ENCODE measurements around the gene CMIP.

CMIP gene

GRCh38 chr16:81610936-81611335 is 166.3 kb downstream of the CMIP start:
- DNase-seq = no peak

- DNase-seq = no peak
Observed at GRCh38 chr16:81611721-81612120, 167.1 kb downstream of the CMIP start.

- no peak for DNase-seq
Observed at GRCh38 chr16:81612351-81613163, 167.9 kb downstream of the CMIP start.

- no peak for DNase-seq
Observed at GRCh38 chr16:81614171-81614570, 169.6 kb downstream of the CMIP start.

- DNase-seq = no peak
Observed at GRCh38 chr16:81614654-81615359, 170.2 kb downstream of the CMIP start.

- DNase-seq = no peak
Observed at GRCh38 chr16:81615411-81615810, 170.8 kb downstream of the CMIP start.

GRCh38 chr16:81615833-81616232 is 171.2 kb downstream of the CMIP start:
- no peak for DNase-seq

- DNase-seq = peak; percentile 16 to 56 (median 42)
Observed at GRCh38 chr16:81616321-81617020, 171.9 kb downstream of the CMIP start.

GRCh38 chr16:81617021-81617346 is 172.4 kb downstream of the CMIP start:
- DNase-seq = no peak

GRCh38 chr16:81618187-81618586 is 173.6 kb downstream of the CMIP start:
- DNase-seq = no peak

- no peak for DNase-seq
Observed at GRCh38 chr16:81618661-81619060, 174.1 kb downstream of the CMIP start.

- no peak for DNase-seq
Observed at GRCh38 chr16:81620029-81620428, 175.4 kb downstream of the CMIP start.

GRCh38 chr16:81620796-81621195 is 176.2 kb downstream of the CMIP start:
- DNase-seq = no peak

- no peak for DNase-seq
Observed at GRCh38 chr16:81621496-81621895, 176.9 kb downstream of the CMIP start.

- DNase-seq = peak in 4 of 6 experiments; percentile 7 to 34 (median 26)
Observed at GRCh38 chr16:81623365-81624102, 178.9 kb downstream of the CMIP start.

- no peak for DNase-seq
Observed at GRCh38 chr16:81624403-81624759, 179.8 kb downstream of the CMIP start.

GRCh38 chr16:81624760-81625543 is 180.3 kb downstream of the CMIP start:
- DNase-seq = no peak

GRCh38 chr16:81625544-81626153 is 181.0 kb downstream of the CMIP start:
- DNase-seq = no peak

GRCh38 chr16:81626181-81626674 is 181.6 kb downstream of the CMIP start:
- no peak for DNase-seq

GRCh38 chr16:81627024-81627423 is 182.4 kb downstream of the CMIP start:
- DNase-seq = no peak

GRCh38 chr16:81627729-81628244 is 183.2 kb downstream of the CMIP start:
- DNase-seq = no peak
